ENCODE results near the gene RXFP2. TPM values are rescaled to one million over a fixed set of nuclear protein-coding genes. Genes with fewer than 3 reads are reported as not detected.

Gene RXFP2
- total and polyA plus RNA-seq, 2 of the 8 experiments (the other 6 are each of a cell fraction or from before 2014, with no cell fraction given), result not detected

DNA sequence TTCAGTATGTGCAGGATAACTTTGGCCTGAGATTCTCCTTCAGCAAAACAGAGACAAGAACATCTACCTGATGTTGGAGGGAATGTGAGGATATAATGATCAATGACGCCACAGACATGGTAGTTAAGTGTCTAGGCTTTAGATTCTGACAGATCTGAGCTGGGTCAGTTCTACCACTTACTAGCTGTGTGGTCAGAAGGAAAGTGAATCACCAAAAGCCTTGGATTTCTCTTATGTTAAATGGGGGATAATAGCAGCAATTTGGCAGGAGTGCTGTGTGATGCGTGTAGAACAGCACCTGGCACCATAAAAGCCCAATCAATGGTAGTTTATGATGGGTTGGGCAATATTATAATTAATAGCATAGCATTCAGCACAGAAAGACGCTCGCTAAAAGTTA is 41.7 kb downstream of the RXFP2 start:
- no peaks in the 10 kb centered on the region for H3K4me1 ChIP-seq (replicated peaks in 1 of 4; ENCODE audit: control insufficient read depth in 3 of 4, insufficient read depth in 4 of 4, low read length in 3 of 4)
- no peak overlapping the region for H4K8ac ChIP-seq (ENCODE audit: extremely low read depth, insufficient read depth, low read length)
- no peaks in the 10 kb centered on the region for H3K27me3 ChIP-seq (replicated peaks in 1 of 4; ENCODE audit: control insufficient read depth in 3 of 4, extremely low read depth in 1 of 4, insufficient read depth in 3 of 4, low read length in 3 of 4)
- H2BK15ac ChIP-seq (ENCODE audit: low read length), result no peak overlapping the region
- H3K79me2 ChIP-seq (ENCODE audit: control insufficient read depth in 1 of 2, insufficient read depth in 2 of 2, low read length in 2 of 2), result no peaks in the 10 kb centered on the region
- no peak overlapping the region for H2AK5ac ChIP-seq (ENCODE audit: low read depth, low read length)
- no peaks in the 10 kb centered on the region for H3K36me3 ChIP-seq (ENCODE audit: control insufficient read depth in 2 of 4, insufficient read depth in 4 of 4, low read length in 3 of 4)
- no peak overlapping the region for H3K27ac ChIP-seq (ENCODE audit: low read depth, low read length)
- ChIA-PET CTCF (ENCODE audit: partially characterized antibody) (no interaction called here), POLR2A (ENCODE audit: partially characterized antibody) (no interaction called here)
- no peak overlapping the region for H3K23ac ChIP-seq (ENCODE audit: insufficient read length)
- no peak overlapping the region for H3K56ac ChIP-seq (replicated peaks; ENCODE audit: insufficient read length, low read depth, low read length)
- H2BK12ac ChIP-seq (ENCODE audit: low read depth, low read length), result no peak overlapping the region
- H4K91ac ChIP-seq (replicated peaks; ENCODE audit: insufficient read length, low read length), result no peak overlapping the region
- no peaks in the 10 kb centered on the region for H3K23me2 ChIP-seq (ENCODE audit: low read depth, low read length)
- H2BK5ac ChIP-seq (ENCODE audit: low read depth, low read length), result no peak overlapping the region
- H3K4me2 ChIP-seq (ENCODE audit: insufficient read depth in 1 of 2, low read depth in 2 of 2, low read length in 2 of 2), result no peak overlapping the region
- 64% methylated on average over 4 of the region's 4 CpGs; no CpG with 5 or more reads in 1 of the 2 experiments for WGBS, 2 experiments (ENCODE audit: extremely low coverage in 1 of 2, insufficient coverage in 1 of 2, insufficient read length in 1 of 2, insufficient replicate concordance in 2 of 2, low coverage in 1 of 2, low lambda C conversion rate in 2 of 2, missing lambda C conversion rate in 1 of 2)
- no peaks in the 10 kb centered on the region for H3K9me3 ChIP-seq (ENCODE audit: insufficient read depth in 2 of 2, low read depth in 1 of 2, low read length in 1 of 2)
- H2AFZ ChIP-seq (ENCODE audit: low read length), result peak overlapping the region; percentile 72
- no peaks in the 10 kb centered on the region for H4K20me1 ChIP-seq (replicated peaks in 1 of 2; ENCODE audit: control insufficient read depth in 1 of 2, insufficient read depth in 2 of 2, low read length in 2 of 2)
- H3K14ac ChIP-seq (ENCODE audit: insufficient read length), result no peak overlapping the region
- TF ChIP-seq EGR1 (IDR thresholded peaks at IDR 0.05; ENCODE audit: borderline replicate concordance, low read depth, low read length) (no peak), ATF3 (IDR thresholded peaks at IDR 0.05; ENCODE audit: insufficient read depth, low read depth, low read length) (no peak), CTBP2 (IDR thresholded peaks at IDR 0.05; ENCODE audit: borderline replicate concordance, insufficient read depth, insufficient read length, low read length) (no peak)
- DNase-seq (ENCODE audit: low read depth in 1 of 2, low spot score in 2 of 2) (no peak), FAIRE-seq (no peak)
- no peak overlapping the region for H2BK120ac ChIP-seq (replicated peaks; ENCODE audit: low read depth, low read length)
- H3K4ac ChIP-seq (replicated peaks; ENCODE audit: insufficient read length, low read depth, low read length), result no peak overlapping the region
- H4K5ac ChIP-seq (ENCODE audit: insufficient read length, low read depth, low read length), result no peak overlapping the region
- H3K79me1 ChIP-seq (ENCODE audit: low read depth, low read length), result no peaks in the 10 kb centered on the region
- no peak overlapping the region for H3K18ac ChIP-seq (ENCODE audit: extremely low read depth, low read length)
- no peak overlapping the region for H2BK20ac ChIP-seq (ENCODE audit: low read length)
- H3K9ac ChIP-seq (replicated peaks in 1 of 4; ENCODE audit: extremely low read depth in 1 of 4, low read depth in 3 of 4, low read length in 3 of 4), result no peak overlapping the region
- no peak overlapping the region for H3K4me3 ChIP-seq (ENCODE audit: extremely low read depth in 1 of 4, insufficient read depth in 2 of 4, low read depth in 3 of 4, low read length in 4 of 4)
